Measurements from ENCODE around the gene CIT.

- no peak for TF ChIP-seq CTCF (conservative IDR thresholded peaks at IDR 0.05 in 1 of 2, IDR thresholded peaks at IDR 0.05 in 1 of 2; ENCODE audit: low read depth in 1 of 2, low read length in 2 of 2)
- TF ChIP-seq EZH2 (IDR thresholded peaks at IDR 0.05; ENCODE audit: low read length, missing control alignments): no peak
These were observed 166.7 kb downstream of the CIT start for GRCh38 chr12:119710374-119710964.

All from fibroblast of lung (primary cell).